ENCODE data around the gene CMTM3.

Gene CMTM3

DNA sequence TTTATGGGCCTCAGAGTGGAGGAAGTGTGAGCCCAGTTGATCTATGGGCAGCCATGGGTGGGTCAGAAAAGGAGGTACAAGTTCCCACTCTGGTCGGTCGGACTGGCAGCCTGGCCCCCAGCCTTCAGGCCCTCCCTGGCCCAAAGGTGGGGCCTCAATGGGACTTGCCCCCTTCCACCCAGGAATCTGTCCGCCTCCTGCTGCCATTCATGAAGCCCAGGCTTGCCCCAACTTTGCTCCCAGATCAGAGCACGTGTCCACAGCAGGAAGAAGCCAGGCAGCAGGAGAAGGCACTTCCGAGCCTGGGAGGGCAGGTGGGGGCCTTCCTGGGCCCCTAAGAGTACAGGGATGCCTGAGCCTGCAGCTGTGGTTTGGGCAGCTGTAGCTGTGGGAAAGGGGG, 3.0 kb upstream of the CMTM3 start:
- H3K4me3 ChIP-seq (ENCODE audit: low read depth, low read length), result no peak overlapping the region
- TF ChIP-seq, protein P1, sequence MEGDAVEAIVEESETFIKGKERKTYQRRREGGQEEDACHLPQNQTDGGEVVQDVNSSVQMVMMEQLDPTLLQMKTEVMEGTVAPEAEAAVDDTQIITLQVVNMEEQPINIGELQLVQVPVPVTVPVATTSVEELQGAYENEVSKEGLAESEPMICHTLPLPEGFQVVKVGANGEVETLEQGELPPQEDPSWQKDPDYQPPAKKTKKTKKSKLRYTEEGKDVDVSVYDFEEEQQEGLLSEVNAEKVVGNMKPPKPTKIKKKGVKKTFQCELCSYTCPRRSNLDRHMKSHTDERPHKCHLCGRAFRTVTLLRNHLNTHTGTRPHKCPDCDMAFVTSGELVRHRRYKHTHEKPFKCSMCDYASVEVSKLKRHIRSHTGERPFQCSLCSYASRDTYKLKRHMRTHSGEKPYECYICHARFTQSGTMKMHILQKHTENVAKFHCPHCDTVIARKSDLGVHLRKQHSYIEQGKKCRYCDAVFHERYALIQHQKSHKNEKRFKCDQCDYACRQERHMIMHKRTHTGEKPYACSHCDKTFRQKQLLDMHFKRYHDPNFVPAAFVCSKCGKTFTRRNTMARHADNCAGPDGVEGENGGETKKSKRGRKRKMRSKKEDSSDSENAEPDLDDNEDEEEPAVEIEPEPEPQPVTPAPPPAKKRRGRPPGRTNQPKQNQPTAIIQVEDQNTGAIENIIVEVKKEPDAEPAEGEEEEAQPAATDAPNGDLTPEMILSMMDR (IDR thresholded peaks at IDR 0.05; ENCODE audit: borderline replicate concordance, insufficient read depth, low read depth, low read length), result no peak

DNA sequence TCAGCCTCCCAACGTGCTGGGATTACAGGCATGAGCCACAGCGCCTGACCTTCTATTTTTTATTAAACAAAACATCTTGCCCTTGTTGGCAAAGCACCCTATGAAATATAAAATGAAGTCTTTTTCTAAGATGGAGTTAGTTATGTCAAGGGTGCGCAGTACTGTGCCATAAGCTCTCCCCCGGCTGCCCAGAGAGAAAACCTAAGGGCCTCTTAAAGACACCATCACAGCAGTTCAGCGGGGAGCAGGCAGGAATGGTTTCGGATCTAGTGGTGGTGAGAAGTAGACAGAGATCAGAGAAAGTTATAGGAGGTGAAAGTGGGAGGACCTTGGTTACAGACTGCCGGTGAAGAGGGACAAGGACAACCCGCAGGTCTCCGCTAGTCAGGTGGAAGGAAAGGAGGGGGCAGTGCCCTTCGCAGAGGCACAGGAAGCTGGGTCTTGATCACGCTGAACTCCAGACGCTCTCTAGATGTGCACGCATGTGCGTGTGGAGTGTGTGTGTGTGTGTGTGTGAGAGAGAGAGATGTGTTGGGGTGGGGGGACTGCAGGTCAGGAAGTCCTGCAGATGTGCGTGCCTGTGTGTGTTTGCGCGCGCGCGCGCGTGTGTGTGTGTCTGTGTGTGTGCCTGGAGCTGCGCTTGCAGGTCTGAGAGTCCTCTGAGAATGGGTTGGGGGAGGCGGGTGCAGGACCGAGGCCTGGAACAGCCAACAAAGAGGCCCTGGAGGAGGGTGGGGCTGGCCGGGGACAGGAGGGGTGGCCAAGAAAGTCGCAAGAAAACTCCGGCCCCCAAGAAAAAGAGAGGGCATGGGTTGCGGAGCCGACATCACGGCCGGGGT, 748 bp upstream of the CMTM3 start:
- TF ChIP-seq, protein P1 (IDR thresholded peaks at IDR 0.05; ENCODE audit: borderline replicate concordance, insufficient read depth, low read depth, low read length), result no peak
- peak overlapping the region; percentile 72 for H3K4me3 ChIP-seq (ENCODE audit: low read depth, low read length)

DNA sequence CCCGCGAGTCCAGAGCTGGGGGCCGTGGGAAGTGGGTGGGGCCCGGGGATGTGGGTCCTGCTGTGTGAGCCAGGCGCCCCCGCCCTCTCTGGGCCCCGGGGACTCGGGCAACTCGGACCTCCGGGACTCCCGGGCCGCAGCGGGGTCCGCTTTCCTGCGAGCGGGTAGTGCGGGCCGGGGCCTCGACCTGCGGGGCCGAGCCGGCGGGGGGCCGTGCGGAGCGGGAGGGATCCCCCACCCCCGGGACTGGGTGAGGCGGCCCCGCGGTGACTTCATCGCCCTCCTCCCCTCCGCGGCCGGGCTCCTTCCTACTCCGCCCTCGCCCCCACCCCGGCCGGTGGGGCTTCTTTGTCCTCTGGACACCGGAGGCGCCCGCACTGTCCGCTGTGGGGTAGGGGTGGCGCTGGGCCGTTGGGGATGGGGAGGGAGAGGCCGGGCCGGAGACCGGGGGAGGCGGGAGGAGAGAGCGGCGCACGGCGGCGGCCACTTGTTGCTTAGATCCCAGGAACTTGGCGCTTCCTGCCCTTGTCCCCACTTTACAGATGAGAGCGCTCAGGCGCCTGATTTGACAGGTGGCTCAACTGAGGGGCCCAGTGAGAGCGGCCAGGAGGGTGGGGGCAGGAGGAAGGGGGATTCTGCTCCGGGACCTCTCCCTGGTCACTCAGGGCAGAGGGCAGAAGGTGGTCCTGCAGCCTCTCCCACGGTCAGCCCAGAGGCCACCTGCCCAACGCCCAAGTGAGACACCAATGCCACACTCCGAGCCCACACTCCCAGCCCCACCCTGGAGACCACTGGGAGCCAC, 874 bp downstream of the CMTM3 start:
- H3K4me3 ChIP-seq (ENCODE audit: low read depth, low read length), result peak overlapping the region; percentile 72
- TF ChIP-seq, protein P1 (IDR thresholded peaks at IDR 0.05; ENCODE audit: borderline replicate concordance, insufficient read depth, low read depth, low read length), result no peak

DNA sequence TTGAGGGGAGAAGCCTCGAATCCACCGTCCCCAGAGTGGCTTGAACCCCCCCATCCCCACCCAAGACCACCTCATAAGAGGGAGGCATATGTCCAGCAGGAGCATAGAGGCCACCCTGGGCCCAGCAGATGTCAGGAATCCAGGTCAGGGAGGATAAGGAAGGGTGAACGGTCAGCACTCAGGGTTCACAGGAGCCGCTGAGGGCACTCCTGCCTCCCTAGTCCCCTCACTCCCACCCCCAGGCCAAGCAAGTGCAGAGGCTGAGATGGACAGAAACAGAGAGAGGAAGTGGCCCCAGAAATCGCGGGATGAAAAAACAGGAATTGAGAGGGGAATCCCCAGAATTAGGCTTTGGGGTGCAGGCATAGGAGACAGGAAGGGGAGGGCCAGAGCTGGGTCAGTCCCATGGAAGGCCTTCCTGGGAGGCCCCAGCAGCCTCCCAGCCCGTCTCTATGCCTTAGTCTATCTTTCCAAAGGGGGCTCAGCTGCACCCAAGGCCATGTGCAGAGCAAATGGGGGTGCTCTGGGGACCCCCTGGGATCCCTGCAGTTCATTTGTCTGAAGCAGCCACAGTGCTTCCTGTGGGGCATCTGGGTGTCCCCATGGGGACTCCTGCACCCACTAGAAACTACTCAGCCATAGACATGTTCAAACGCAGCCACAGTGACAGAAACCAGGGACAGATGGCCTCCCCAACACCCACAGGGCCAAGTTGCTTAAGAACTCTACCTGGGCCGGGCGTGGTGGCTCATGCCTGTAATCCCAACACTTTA, 1.7 kb downstream of the CMTM3 start:
- TF ChIP-seq, protein P1 (IDR thresholded peaks at IDR 0.05; ENCODE audit: borderline replicate concordance, insufficient read depth, low read depth, low read length), result no peak
- H3K4me3 ChIP-seq (ENCODE audit: low read depth, low read length), result peak overlapping the region; percentile 72

- no peak overlapping the region for H3K4me3 ChIP-seq (ENCODE audit: low read depth, low read length)
- TF ChIP-seq, protein P1 (IDR thresholded peaks at IDR 0.05; ENCODE audit: borderline replicate concordance, insufficient read depth, low read depth, low read length), result peak; percentile 96
Measured at GRCh38 chr16:66608241-66609138, 4.0 kb downstream of the CMTM3 start.

DNA sequence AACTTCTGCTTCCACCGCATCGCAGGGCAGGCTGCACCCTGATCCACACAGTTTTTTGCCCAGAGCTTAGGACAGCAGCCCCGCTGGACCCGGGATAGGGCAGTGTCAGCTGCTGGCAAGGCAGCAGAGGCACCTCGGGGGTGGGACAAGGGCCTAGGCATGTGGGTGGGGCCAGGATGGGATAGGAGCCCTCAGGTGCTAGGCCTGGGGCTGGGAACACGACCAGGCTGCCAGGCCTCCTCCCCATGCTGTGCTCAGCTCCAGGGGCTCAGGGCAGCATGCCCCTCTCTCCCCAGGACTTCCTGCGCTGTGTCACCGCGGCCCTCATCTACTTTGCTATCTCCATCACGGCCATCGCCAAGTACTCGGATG, 4.6 kb downstream of the CMTM3 start:
- H3K4me3 ChIP-seq (ENCODE audit: low read depth, low read length), result no peak overlapping the region
- TF ChIP-seq, protein P1 (IDR thresholded peaks at IDR 0.05; ENCODE audit: borderline replicate concordance, insufficient read depth, low read depth, low read length), result no peak
